Liver (tissue), 9 donors: ENCODE results near the gene SLC38A5. TPM values are rescaled to one million over a fixed set of nuclear protein-coding genes. Genes with fewer than 3 reads are reported as not detected.
"Not testable (repeated sequence)": the region's sequence is repeated elsewhere in the genome, so short reads cannot be mapped to it uniquely, and the experiment has no call there.

Experiments used
- DNase-seq: peaks from one replicate; pipeline ENCODE4 v3.0.0-alpha.2; 2017; ENCODE audit warnings: low spot score
- H3K27ac ChIP-seq, 2 donors: one replicate each; pipeline ENCODE4 v1.7.0; 2013; ENCODE audit warnings: inconsistent platforms in 2 of 2, low read length in 2 of 2, control low read depth in 1 of 2, low read depth in 1 of 2, mild to moderate bottlenecking in 1 of 2
- H3K27me3 ChIP-seq, 4 donors: one replicate each; pipeline versions ENCODE4 v1.6.1 to v1.7.0; 2013; ENCODE audit warnings: low read length in 3 of 4, inconsistent platforms in 1 of 4, mild to moderate bottlenecking in 1 of 4, moderate library complexity in 1 of 4; ENCODE audit not compliant: control insufficient read depth in 4 of 4, insufficient read depth in 4 of 4
- H3K36me3 ChIP-seq, 4 donors: one replicate each; pipeline versions ENCODE4 v1.6.1 to v1.7.0; 2013; ENCODE audit warnings: low read length in 3 of 4, mild to moderate bottlenecking in 3 of 4, low read depth in 1 of 4, moderate library complexity in 1 of 4; ENCODE audit not compliant: control insufficient read depth in 4 of 4, insufficient read depth in 3 of 4
- H3K4me1 ChIP-seq, 4 donors: one replicate each; pipeline versions ENCODE4 v1.6.1 to v1.7.0; 2013; ENCODE audit warnings: low read length in 3 of 4, mild to moderate bottlenecking in 3 of 4, moderate library complexity in 1 of 4; ENCODE audit not compliant: control insufficient read depth in 4 of 4, insufficient read depth in 4 of 4
- H3K4me3 ChIP-seq, 3 donors: one replicate each; pipeline versions ENCODE4 v1.6.1 to v1.7.0; 2013; ENCODE audit warnings: low read length in 3 of 3, control low read depth in 1 of 3, low read depth in 1 of 3, mild to moderate bottlenecking in 1 of 3
- H3K9ac ChIP-seq, 2 donors: one replicate each; pipeline ENCODE4 v1.7.0; 2013; ENCODE audit warnings: low read length in 2 of 2, mild to moderate bottlenecking in 2 of 2, moderate library complexity in 2 of 2, control low read depth in 1 of 2, low read depth in 1 of 2
- H3K9me3 ChIP-seq, 4 donors: one replicate each; pipeline versions ENCODE4 v1.6.1 to v1.7.0; 2013; ENCODE audit warnings: low read length in 3 of 4; ENCODE audit not compliant: control insufficient read depth in 4 of 4
- ATF3 ChIP-seq: IDR thresholded peaks from 2 replicates; pipeline ENCODE4 v1.6.1; 2016; ENCODE audit warnings: antibody characterized with exemption
- FOXA2 ChIP-seq: IDR thresholded peaks from 2 replicates; pipeline ENCODE4 v1.6.1; 2016; ENCODE audit warnings: antibody characterized with exemption
- HNF4A ChIP-seq, 2 donors: conservative IDR thresholded peaks; 2 replicates each; pipeline ENCODE4 v1.6.1; 2016; ENCODE audit warnings: antibody characterized with exemption in 2 of 2, mild to moderate bottlenecking in 2 of 2
- HNF4G ChIP-seq: IDR thresholded peaks from 2 replicates; pipeline ENCODE4 v1.6.1; 2016; ENCODE audit warnings: antibody characterized with exemption
- NR2F2 ChIP-seq: IDR thresholded peaks from 2 replicates; pipeline ENCODE4 v1.6.1; 2016; ENCODE audit warnings: antibody characterized with exemption
- RXRA ChIP-seq, 2 donors: IDR thresholded peaks; 2 replicates each; pipeline ENCODE4 v1.6.1; 2017 to 2018; ENCODE audit warnings: antibody characterized with exemption in 2 of 2, mild to moderate bottlenecking in 1 of 2
- SP1 ChIP-seq: IDR thresholded peaks from 2 replicates; pipeline ENCODE4 v1.6.1; 2018; ENCODE audit warnings: antibody characterized with exemption, mild to moderate bottlenecking
- YY1 ChIP-seq: IDR thresholded peaks from 2 replicates; pipeline ENCODE4 v1.6.1; 2016; ENCODE audit warnings: antibody characterized with exemption, mild to moderate bottlenecking
- ZBTB33 ChIP-seq: IDR thresholded peaks from 2 replicates; pipeline ENCODE4 v1.6.1; 2016; ENCODE audit warnings: antibody characterized with exemption
- WGBS: extraction: QIAGEN DNeasy Blood & Tissue Kit; methylation state at CpG from one replicate; pipeline ENCODE4 v1.1.7; 2013; 5-methylcytosine and 5-hydroxymethylcytosine counted together
- polyA plus RNA-seq, 2 donors: library from polyadenylated mRNA; stranded (reverse) in 1 of 2; unstranded in 1 of 2; fragments of 200-250 nt in 1 of 2; fragments of >200 nt in 1 of 2; fragmentation: Nextera tagmentation in 1 of 2; extraction: Ambion mirVana in 1 of 2; gene quantifications; one replicate each; pipeline versions ENCODE4 v1.2.1 to v1.2.3, GENCODE V29; 2013 to 2015
- total RNA-seq, 2 donors: library from RNA; depleted of rRNA; stranded (reverse); fragments of >200 nt; gene quantifications; one replicate each; pipeline ENCODE4 v1.2.3, GENCODE V29; 2014
- donor health status: healthy.
- donor health status: healthy.
- donor health status: healthy.
- donor health status: healthy.
- donor health status: healthy.

SLC38A5 gene
- total and polyA plus RNA-seq, 4 donors: 0.25 to 81.3 (median 0.45) TPM

GRCh38 chrX:48450076-48450475, 20.0 kb downstream of the SLC38A5 start:
- no peaks in the 10 kb centered on the region for H3K9me3 ChIP-seq
- H3K27ac ChIP-seq: no peak overlapping the region
- no peak overlapping the region for H3K9ac ChIP-seq
- H3K27me3 ChIP-seq: no peaks in the 10 kb centered on the region
- no peaks in the 10 kb centered on the region for H3K4me1 ChIP-seq
- no peaks in the 10 kb centered on the region for H3K36me3 ChIP-seq
- no peak for TF ChIP-seq HNF4A (conservative IDR thresholded peaks at IDR 0.05)
- no peak for TF ChIP-seq ATF3
- TF ChIP-seq NR2F2: no peak
- TF ChIP-seq ZBTB33: no peak
- TF ChIP-seq FOXA2: no peak
- no peak for TF ChIP-seq SP1
- no peak for TF ChIP-seq YY1
- TF ChIP-seq HNF4G: no peak
- TF ChIP-seq RXRA (IDR thresholded peaks at IDR 0.05): no peak
- DNase-seq: no peak
- no peak overlapping the region for H3K4me3 ChIP-seq

- H3K27me3 ChIP-seq: not testable (repeated sequence)
Measured at GRCh38 chrX:48447201-48447600, 22.9 kb downstream of the SLC38A5 start.

GRCh38 chrX:48433713-48434112, 36.3 kb downstream of the SLC38A5 start:
- 82% methylated on average over 13 of the region's 13 CpGs for WGBS
- DNase-seq, H3K27ac ChIP-seq: not testable (repeated sequence)

More at GRCh38 chrX:48447201-48447600, 22.9 kb downstream of the SLC38A5 start:
- not testable (repeated sequence) for H3K4me1 ChIP-seq, H3K36me3 ChIP-seq, DNase-seq, H3K9me3 ChIP-seq, H3K4me3 ChIP-seq, H3K27ac ChIP-seq, H3K9ac ChIP-seq
- 90% methylated on average over 6 of the region's 6 CpGs for WGBS

GRCh38 chrX:48430166-48430565, 39.9 kb downstream of the SLC38A5 start:
- not testable (repeated sequence) for H3K9me3 ChIP-seq, H3K27ac ChIP-seq, H3K27me3 ChIP-seq, DNase-seq, H3K4me1 ChIP-seq, H3K4me3 ChIP-seq, H3K36me3 ChIP-seq, H3K9ac ChIP-seq
- 66% methylated on average over 4 of the region's 4 CpGs for WGBS

More at GRCh38 chrX:48433713-48434112, 36.3 kb downstream of the SLC38A5 start:
- not testable (repeated sequence) for H3K9ac ChIP-seq, H3K4me3 ChIP-seq, H3K9me3 ChIP-seq, H3K4me1 ChIP-seq, H3K36me3 ChIP-seq, H3K27me3 ChIP-seq

- H3K36me3 ChIP-seq, H3K27ac ChIP-seq, H3K27me3 ChIP-seq, H3K4me1 ChIP-seq, H3K9me3 ChIP-seq, DNase-seq, H3K9ac ChIP-seq, H3K4me3 ChIP-seq: not testable (repeated sequence)
- 61% methylated on average over 5 of the region's 5 CpGs for WGBS
Measured at GRCh38 chrX:48429606-48430005, 40.5 kb downstream of the SLC38A5 start.

GRCh38 chrX:48427027-48427716, 42.9 kb downstream of the SLC38A5 start:
- no CpG with 5 or more reads among the region's 12 CpGs for WGBS
- H3K36me3 ChIP-seq, H3K27me3 ChIP-seq, H3K4me1 ChIP-seq, H3K27ac ChIP-seq, H3K9me3 ChIP-seq, H3K9ac ChIP-seq, DNase-seq, H3K4me3 ChIP-seq: not testable (repeated sequence)

- H3K27me3 ChIP-seq, H3K4me1 ChIP-seq, H3K36me3 ChIP-seq, H3K9me3 ChIP-seq, H3K4me3 ChIP-seq, H3K9ac ChIP-seq, DNase-seq, H3K27ac ChIP-seq: not testable (repeated sequence)
- no CpG with 5 or more reads among the region's 15 CpGs for WGBS
Measured at GRCh38 chrX:48411860-48412259, 58.2 kb downstream of the SLC38A5 start, which contains the start of gene SSX4B. TSS of gene SSX4B (minus strand) at chrX:48411960. CDS start at chrX:48411372, 588 bp downstream.
